Heart left ventricle (tissue), 13 donors: ENCODE measurements around the gene CACTIN.

Source experiments
- CTCF ChIP-seq, 12 donors: fragments of 200-600 bp; sonication (generic) in 4 of 12; IDR thresholded peaks; one replicate each; pipeline versions ENCODE4 v1.5.0 to v1.8.0; 2018 to 2022; ENCODE audit warnings: antibody characterized with exemption in 12 of 12, mild to moderate bottlenecking in 5 of 12
- POLR2A ChIP-seq, 2 donors: fragments of 450-650 bp; IDR thresholded peaks; one replicate each; pipeline ENCODE4 v1.6.1; 2017; ENCODE audit warnings: antibody characterized with exemption in 2 of 2, mild to moderate bottlenecking in 2 of 2, moderate library complexity in 2 of 2
- donor health status: ischemic (EF 13 %, LVEDD 7.1; RV severe dilation, severe dysfunction).
- donor health status: DM: no; HTN: yes; CAD: no.
- donor health status: DM: no; HTN: no; CAD: no.
- donor health status: ischemic (EF 25% LVEDD 6.9; RV normal size, moderate dysfunction).
- donor health status: ischemic (EF 25% LVEDD 5.7; RV mildly dilated, moderate dysfunction).
- donor health status: ischemic (EF 35%, LVEDD 5.7; RV mildly dilated, moderate dysfunction).
- donor health status: nonischemic (EF 11% LVEDD 7.7; RV severe dilation, severe dysfunction).
- donor health status: DM: yes; HTN: yes; CAD: no.
- donor health status: PGD.
- donor health status: ischemic (EF 29% LVEDD 5.4; RV normal size, mild dysfunction).
- donor health status: nonischemic (EF 23%, LVEDD 6.1; RV moderate dilation, normal function).

- TF ChIP-seq CTCF (IDR thresholded peaks at IDR 0.05) (no peak), POLR2A (IDR thresholded peaks at IDR 0.05) (no peak)
Observed at GRCh38 chr19:3642296-3642695, 15.7 kb upstream of the CACTIN start.
